ENCODE results near the gene IPO7. TPM values are rescaled to one million over a fixed set of nuclear protein-coding genes. Genes with fewer than 3 reads are reported as not detected.

Gene IPO7
- total RNA-seq, 4 donors from 2014 or later = 53.9 to 70.0 (median 65.3) TPM

DNA sequence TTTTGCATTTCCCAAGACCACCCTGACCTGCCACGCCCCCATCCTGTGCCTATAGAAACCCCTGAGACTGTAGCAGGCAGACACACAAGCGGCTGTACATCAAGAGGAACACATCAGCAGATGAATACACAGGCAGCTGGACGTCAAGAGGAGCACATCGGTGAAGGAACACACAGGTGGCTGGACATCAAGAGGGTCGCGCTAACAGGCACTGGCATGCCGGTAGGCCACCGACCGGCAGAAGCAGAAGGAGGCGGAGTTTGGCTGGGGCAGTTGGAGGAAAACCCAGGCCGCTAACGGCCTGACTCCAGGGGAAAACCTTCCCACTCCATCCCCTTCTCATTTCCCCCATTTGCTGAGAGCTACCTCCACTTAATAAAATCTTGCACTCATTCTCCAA, 5.4 kb upstream of the IPO7 start:
- DNase-seq (ENCODE audit: low spot score in 2 of 2) = no peak
- intact Hi-C loops (cut with DNase I; ENCODE audit: low total_unique reads) = no loop called here
- H3K4me3 ChIP-seq (ENCODE audit: low read depth, poor library complexity, severe bottlenecking) = no peak overlapping the region
- no peak for TF ChIP-seq CTCF (IDR thresholded peaks at IDR 0.05)
- TF ChIP-seq POLR2A (IDR thresholded peaks at IDR 0.05) = no peak
- WGBS, 2 donors = 90% methylated on average over 12 of the region's 12 CpGs

DNA sequence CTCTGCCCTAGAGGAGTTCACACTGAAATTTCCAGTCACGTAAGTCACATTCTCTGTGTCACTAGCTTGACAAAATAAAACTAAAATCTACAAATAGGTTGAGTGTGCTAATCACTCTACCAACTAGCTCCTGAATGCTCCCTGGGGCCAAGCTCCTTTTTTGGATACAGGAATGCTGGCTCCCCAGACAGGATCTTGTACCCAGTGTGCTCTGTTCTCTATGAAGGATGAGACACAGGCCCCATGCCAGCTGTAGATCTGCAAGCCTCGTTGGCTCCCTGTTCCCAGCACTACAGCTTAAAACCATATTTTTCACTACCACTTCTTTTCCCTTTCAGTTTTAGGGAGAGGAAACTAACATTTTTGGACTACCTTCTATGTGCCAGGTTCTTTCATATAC, 3.7 kb upstream of the IPO7 start:
- no peak overlapping the region for H3K4me3 ChIP-seq (ENCODE audit: low read depth, poor library complexity, severe bottlenecking)
- TF ChIP-seq POLR2A (IDR thresholded peaks at IDR 0.05) (no peak), CTCF (IDR thresholded peaks at IDR 0.05) (no peak)
- no peak for DNase-seq (ENCODE audit: low spot score in 2 of 2)
- intact Hi-C loops (cut with DNase I; ENCODE audit: low total_unique reads) = no loop called here
- WGBS, 2 donors = 45 to 53% methylated on average over 2 of the region's 2 CpGs

GRCh38 chr11:9385327-9385899, 961 bp downstream of the IPO7 start:
- DNase-seq (ENCODE audit: low spot score in 2 of 2) = no peak
- WGBS, 2 donors = 5 to 8% methylated on average over 10 of the region's 10 CpGs
- peak overlapping the region; percentile 84 for H3K4me3 ChIP-seq (ENCODE audit: low read depth, poor library complexity, severe bottlenecking)
- intact Hi-C loops (cut with DNase I; ENCODE audit: low total_unique reads) = no loop called here
- TF ChIP-seq POLR2A (IDR thresholded peaks at IDR 0.05) (no peak), CTCF (IDR thresholded peaks at IDR 0.05) (no peak)

- intact Hi-C loops (cut with DNase I; ENCODE audit: low total_unique reads) = no loop called here
These were observed 1.6 kb downstream of the IPO7 start for GRCh38 chr11:9386086-9386485.

GRCh38 chr11:9386901-9387300, 2.4 kb downstream of the IPO7 start:
- DNase-seq (ENCODE audit: low spot score in 2 of 2) = no peak
- 14 to 16% methylated on average over 1 of the region's 1 CpG for WGBS, 2 donors
- TF ChIP-seq CTCF (IDR thresholded peaks at IDR 0.05) (no peak), POLR2A (IDR thresholded peaks at IDR 0.05) (no peak)
- no peak overlapping the region for H3K4me3 ChIP-seq (ENCODE audit: low read depth, poor library complexity, severe bottlenecking)
- intact Hi-C loops (cut with DNase I; ENCODE audit: low total_unique reads) = no loop called here

More at GRCh38 chr11:9386086-9386485, 1.6 kb downstream of the IPO7 start:
- WGBS, 2 donors = 48 to 49% methylated on average over 2 of the region's 2 CpGs
- TF ChIP-seq POLR2A (IDR thresholded peaks at IDR 0.05) (no peak), CTCF (IDR thresholded peaks at IDR 0.05) (no peak)
- H3K4me3 ChIP-seq (ENCODE audit: low read depth, poor library complexity, severe bottlenecking) = no peak overlapping the region
- DNase-seq (ENCODE audit: low spot score in 2 of 2) = no peak

DNA sequence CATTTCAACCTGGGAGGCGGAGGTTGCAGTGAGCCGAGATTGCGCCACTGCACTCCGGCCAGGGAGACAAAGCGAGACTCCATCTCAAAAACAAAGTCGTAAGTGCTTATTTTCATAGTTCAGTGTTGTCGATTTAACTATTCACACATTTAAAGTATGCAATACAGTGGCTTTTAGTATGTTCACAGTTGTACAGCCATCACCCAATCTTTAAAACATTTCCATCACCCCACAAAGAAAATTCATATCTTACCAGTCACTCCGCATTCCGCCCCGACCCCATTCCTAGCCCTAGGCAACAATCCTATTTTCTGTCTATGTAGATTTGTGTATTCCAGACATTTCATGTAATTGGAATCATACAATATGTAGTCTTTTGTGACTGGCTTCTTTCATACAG, 11.9 kb downstream of the IPO7 start:
- 83 to 87% methylated on average over 10 of the region's 10 CpGs for WGBS, 2 donors
- intact Hi-C loops (cut with DNase I; ENCODE audit: low total_unique reads) = no loop called here
- no peak for TF ChIP-seq POLR2A (IDR thresholded peaks at IDR 0.05)
- no peak for TF ChIP-seq CTCF (IDR thresholded peaks at IDR 0.05)
- no peak overlapping the region for H3K4me3 ChIP-seq (ENCODE audit: low read depth, poor library complexity, severe bottlenecking)
- no peak for DNase-seq (ENCODE audit: low spot score in 2 of 2)

Data from lower leg skin (tissue), 4 donors.